GM23338 (cell line): Measurements from ENCODE around the gene ERI3. TPM values are rescaled to one million over a fixed set of nuclear protein-coding genes. Genes with fewer than 3 reads are reported as not detected.

ENCODE experiments used
- ATAC-seq: fragments of 200-7000 bp; cut with Tn5 transposase; 3 replicates; pipeline ENCODE4 v1.9.1; 2020
- DNase-seq: peaks from one replicate; pipeline ENCODE4 v3.0.0-alpha.2; 2015; ENCODE audit warnings: low spot score
- H2AFZ ChIP-seq: fragments of 200-600 bp; sonication (generic); 2 replicates; pipeline ENCODE4 v1.8.0; 2016; ENCODE audit warnings: antibody characterized with exemption, mild to moderate bottlenecking, moderate library complexity
- H3F3A ChIP-seq: fragments of 200-600 bp; sonication (generic); replicated peaks from 2 replicates; pipeline ENCODE4 v1.8.0; 2017; ENCODE audit warnings: antibody characterized with exemption, mixed run types, low read depth
- H3K27ac ChIP-seq: fragments of 200-600 bp; sonication (generic); 2 replicates; pipeline ENCODE4 v1.6.1; 2016; ENCODE audit warnings: low read depth
- H3K27me3 ChIP-seq: fragments of 200-600 bp; sonication (generic); 2 replicates; pipeline ENCODE4 v1.8.0; 2016; ENCODE audit warnings: mild to moderate bottlenecking, mixed run types, moderate library complexity; ENCODE audit not compliant: insufficient read depth
- H3K36me3 ChIP-seq: fragments of 200-600 bp; sonication (generic); 2 replicates; pipeline ENCODE4 v1.8.0; 2016; ENCODE audit warnings: mild to moderate bottlenecking; ENCODE audit not compliant: insufficient read depth
- H3K4me1 ChIP-seq: fragments of 200-600 bp; sonication (generic); 2 replicates; pipeline ENCODE4 v1.8.0; 2016; ENCODE audit warnings: mild to moderate bottlenecking, moderate library complexity; ENCODE audit not compliant: insufficient read depth
- H3K4me2 ChIP-seq: fragments of 200-600 bp; sonication (generic); 2 replicates; pipeline ENCODE4 v1.7.1; 2017; ENCODE audit warnings: mixed run types
- H3K4me3 ChIP-seq: fragments of 200-600 bp; sonication (generic); 2 replicates; pipeline ENCODE4 v1.6.1; 2016; ENCODE audit warnings: mixed run types
- H3K79me2 ChIP-seq: fragments of 200-600 bp; sonication (generic); replicated peaks from 2 replicates; pipeline ENCODE4 v1.8.0; 2017; ENCODE audit warnings: mild to moderate bottlenecking; ENCODE audit not compliant: insufficient read depth
- H3K9me2 ChIP-seq: fragments of 200-600 bp; sonication (generic); 2 replicates; pipeline ENCODE4 v1.8.0; 2017; ENCODE audit not compliant: insufficient read depth
- H4K20me1 ChIP-seq: fragments of 200-600 bp; sonication (generic); replicated peaks from 2 replicates; pipeline ENCODE4 v1.8.0; 2017; ENCODE audit warnings: mild to moderate bottlenecking; ENCODE audit not compliant: insufficient read depth
- H3K27ac Mint-ChIP-seq: 2 replicates; pipeline ENCODE4 v1.8.0; 2020; ENCODE audit warnings: inconsistent platforms, mild to moderate bottlenecking, moderate library complexity, mixed read lengths
- H3K27me3 Mint-ChIP-seq: 3 replicates; pipeline ENCODE4 v1.8.0; 2022; ENCODE audit warnings: low read depth, mild to moderate bottlenecking, moderate library complexity, mixed read lengths, inconsistent platforms; ENCODE audit not compliant: insufficient read depth, poor library complexity
- H3K36me3 Mint-ChIP-seq: 3 replicates; pipeline ENCODE4 v1.8.0; 2021; ENCODE audit warnings: low read depth, mild to moderate bottlenecking, inconsistent platforms, moderate library complexity, mixed read lengths
- H3K4me1 Mint-ChIP-seq: 3 replicates; pipeline ENCODE4 v1.8.0; 2020; ENCODE audit warnings: mild to moderate bottlenecking, inconsistent platforms, mixed read lengths
- H3K4me3 Mint-ChIP-seq: 3 replicates; pipeline ENCODE4 v1.8.0; 2021; ENCODE audit warnings: moderate library complexity, mild to moderate bottlenecking, inconsistent platforms, mixed read lengths
- H3K9me3 Mint-ChIP-seq: 3 replicates; pipeline ENCODE4 v1.8.0; 2020; ENCODE audit warnings: moderate library complexity, mild to moderate bottlenecking, inconsistent platforms, mixed read lengths
- CREB1 ChIP-seq: fragments of 250-450 bp; sonication (Bioruptor Pico); IDR thresholded peaks from 2 replicates; pipeline ENCODE4 v1.5.0; 2020; ENCODE audit warnings: low read depth, mild to moderate bottlenecking, moderate library complexity
- EZH2 ChIP-seq: fragments of 200-600 bp; sonication (generic); IDR thresholded peaks from one replicate; pipeline ENCODE4 v1.8.0; 2017; ENCODE audit warnings: antibody characterized with exemption, mild to moderate bottlenecking, low read depth; ENCODE audit not compliant: unreplicated experiment
- EZH2phosphoT487 ChIP-seq: fragments of 200-600 bp; sonication (generic); IDR thresholded peaks from one replicate; pipeline ENCODE4 v1.8.1; 2018; ENCODE audit warnings: antibody characterized with exemption; ENCODE audit not compliant: unreplicated experiment
- JUNB ChIP-seq: IDR thresholded peaks from one replicate; pipeline ENCODE4 v1.6.1; 2016; ENCODE audit warnings: antibody characterized with exemption; ENCODE audit not compliant: unreplicated experiment
- NANOG ChIP-seq: IDR thresholded peaks from 2 replicates; pipeline ENCODE4 v1.6.1; 2016; ENCODE audit warnings: antibody characterized with exemption, borderline replicate concordance
- POLR2AphosphoS5 ChIP-seq: IDR thresholded peaks from 2 replicates; pipeline ENCODE4 v1.6.1; 2016; ENCODE audit warnings: antibody characterized with exemption, low read depth
- ZNF114 ChIP-seq: fragments of 250-450 bp; sonication (Bioruptor Pico); IDR thresholded peaks from 2 replicates; pipeline ENCODE4 v1.5.0; 2020; ENCODE audit warnings: mild to moderate bottlenecking, moderate library complexity
- ZNF331 ChIP-seq: fragments of 250-450 bp; sonication (Bioruptor Pico); IDR thresholded peaks from 2 replicates; pipeline ENCODE4 v1.5.0; 2020; ENCODE audit warnings: low read depth, mild to moderate bottlenecking, moderate library complexity
- long read RNA-seq: library from polyadenylated mRNA; unstranded; transcript quantifications from one replicate; pipeline ENCODE4 v2.0.0, GENCODE V29; 2020; ENCODE audit not compliant: unreplicated experiment
- polyA plus RNA-seq: library from polyadenylated mRNA; unstranded; fragments of >200 nt; fragmentation: Nextera tagmentation; extraction: Ambion mirVana; gene quantifications from 2 replicates; pipeline ENCODE4 v1.2.1, GENCODE V29; 2016
- total RNA-seq: library from RNA; depleted of rRNA; stranded (reverse); fragments of >200 nt; shearing (Covaris generic); gene quantifications from 2 replicates; pipeline ENCODE4 v1.2.3, GENCODE V29; 2014; rRNA removed
- TF ChIP-seq, protein P1 (sequence below): IDR thresholded peaks from 2 replicates; pipeline ENCODE4 v1.6.1; 2016; ENCODE audit warnings: antibody characterized with exemption
- TF ChIP-seq, protein P2 (sequence below): IDR thresholded peaks from one replicate; pipeline ENCODE4 v1.6.1; 2018; ENCODE audit warnings: antibody characterized with exemption; ENCODE audit not compliant: unreplicated experiment

The ERI3 gene, protein sequence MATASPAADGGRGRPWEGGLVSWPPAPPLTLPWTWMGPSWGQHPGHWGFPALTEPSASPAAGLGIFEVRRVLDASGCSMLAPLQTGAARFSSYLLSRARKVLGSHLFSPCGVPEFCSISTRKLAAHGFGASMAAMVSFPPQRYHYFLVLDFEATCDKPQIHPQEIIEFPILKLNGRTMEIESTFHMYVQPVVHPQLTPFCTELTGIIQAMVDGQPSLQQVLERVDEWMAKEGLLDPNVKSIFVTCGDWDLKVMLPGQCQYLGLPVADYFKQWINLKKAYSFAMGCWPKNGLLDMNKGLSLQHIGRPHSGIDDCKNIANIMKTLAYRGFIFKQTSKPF
- total RNA-seq (70.1 and 92.5 TPM in 2 replicates), polyA plus RNA-seq (56.4 and 63.0 TPM in 2 replicates)
- long read RNA-seq, transcript ERI3-201 (9 exons, 1,684 nt) = major isoform, 26 of 91 reads
- long read RNA-seq, partial matches to known transcripts = 29 of 91 reads
- long read RNA-seq, other reads (novel, unspliced or antisense) = 36 of 91 reads

DNA sequence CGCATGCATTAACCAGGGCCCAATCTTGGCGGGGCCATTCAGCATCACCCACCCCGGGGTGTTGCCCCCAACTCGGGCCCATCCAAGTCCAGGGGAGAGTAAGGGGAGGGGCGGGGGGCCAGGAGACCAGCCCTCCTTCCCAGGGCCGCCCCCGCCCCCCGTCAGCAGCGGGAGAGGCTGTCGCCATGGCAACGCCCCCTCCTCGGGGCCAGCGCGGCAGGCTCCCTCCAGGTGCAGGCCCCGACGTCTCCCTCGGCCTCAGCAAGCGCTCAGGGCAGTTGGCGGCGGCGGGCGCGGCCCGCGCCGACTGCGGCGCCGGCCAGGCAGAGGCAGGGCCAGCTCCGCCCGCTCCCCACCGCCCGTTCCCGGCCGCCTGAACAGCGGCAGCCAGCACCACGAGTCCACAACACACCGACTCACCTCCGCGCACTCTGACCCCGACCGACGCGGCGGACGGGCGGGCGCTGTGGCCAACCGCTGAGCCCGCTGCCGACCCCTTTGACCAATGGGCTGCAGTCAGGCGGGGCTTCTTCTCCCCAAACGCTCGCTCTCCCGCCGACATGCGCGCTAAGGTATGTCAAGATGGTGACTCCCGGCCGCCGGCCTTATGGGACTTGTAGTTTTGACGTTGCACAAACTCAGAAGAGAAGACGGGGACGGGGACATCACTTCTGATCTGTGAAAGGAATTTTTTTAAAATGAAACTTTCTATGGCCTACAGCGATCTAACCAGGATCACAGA, at the start of gene ERI3:
Gene ERI3, minus strand, starts transcription at position 418 of the 742 bp plus-strand sequence. Its CDS starts 231 bp downstream, at position 187.
- peaks cover 45% of the 10 kb centered on the region for H3K4me1 Mint-ChIP-seq
- TF ChIP-seq POLR2AphosphoS5 = peak; percentile 69; the same call in 1 of the 2 replicates
- TF ChIP-seq EZH2 = no peak
- peak; percentile 95 for TF ChIP-seq CREB1 (CRISPR knock-in tag)
- TF ChIP-seq, protein P1, sequence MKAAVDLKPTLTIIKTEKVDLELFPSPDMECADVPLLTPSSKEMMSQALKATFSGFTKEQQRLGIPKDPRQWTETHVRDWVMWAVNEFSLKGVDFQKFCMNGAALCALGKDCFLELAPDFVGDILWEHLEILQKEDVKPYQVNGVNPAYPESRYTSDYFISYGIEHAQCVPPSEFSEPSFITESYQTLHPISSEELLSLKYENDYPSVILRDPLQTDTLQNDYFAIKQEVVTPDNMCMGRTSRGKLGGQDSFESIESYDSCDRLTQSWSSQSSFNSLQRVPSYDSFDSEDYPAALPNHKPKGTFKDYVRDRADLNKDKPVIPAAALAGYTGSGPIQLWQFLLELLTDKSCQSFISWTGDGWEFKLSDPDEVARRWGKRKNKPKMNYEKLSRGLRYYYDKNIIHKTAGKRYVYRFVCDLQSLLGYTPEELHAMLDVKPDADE = peak; percentile 89
- peaks cover 32% of the 10 kb centered on the region for H3K4me1 ChIP-seq

DNA sequence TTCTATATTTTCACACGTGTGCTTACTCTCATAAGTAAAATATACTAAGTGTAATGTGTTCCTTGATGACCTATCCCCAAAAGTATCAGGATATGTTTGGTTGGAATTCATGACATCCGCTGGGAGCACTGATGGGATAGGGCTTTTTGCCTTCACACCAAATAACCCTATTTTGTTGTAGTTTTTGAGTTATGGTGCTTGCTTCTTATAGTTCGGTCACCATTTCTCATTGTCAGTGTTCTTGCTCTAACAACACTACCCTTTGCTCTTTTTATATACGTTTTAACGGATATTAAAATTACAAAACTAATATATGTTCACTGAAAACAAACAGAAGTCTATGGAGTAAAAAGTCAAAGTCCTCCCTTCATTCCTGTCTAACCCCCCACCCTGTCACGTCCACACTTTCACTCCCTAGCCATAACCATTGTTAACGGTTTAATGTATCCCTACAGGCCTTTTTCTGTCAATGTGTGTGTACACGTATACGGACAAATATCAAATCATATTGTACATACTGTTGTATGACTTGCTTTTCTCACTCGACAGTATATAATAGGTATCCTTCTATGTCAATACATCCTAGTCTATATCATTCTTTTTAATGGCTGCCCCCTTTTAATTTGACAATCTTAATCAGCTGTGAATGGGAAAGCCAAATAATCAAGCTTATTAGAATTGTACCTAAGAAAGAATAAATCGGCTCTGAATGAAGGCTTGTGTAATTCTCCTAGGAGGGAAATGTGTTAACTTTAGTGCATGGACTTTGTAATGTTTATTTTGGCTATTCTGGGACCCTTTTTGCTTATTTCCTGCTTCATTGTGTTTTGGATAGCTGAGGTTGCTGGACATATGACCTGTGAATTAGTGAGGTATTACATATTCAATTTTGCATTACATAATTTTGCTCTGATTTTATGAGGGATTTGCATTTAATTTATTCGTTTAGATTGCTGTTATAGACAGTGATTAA, 46.5 kb upstream of the ERI3 start:
- H3K4me1 Mint-ChIP-seq = no peaks in the 10 kb centered on the region
- peaks cover 18% of the 10 kb centered on the region for H3K27me3 Mint-ChIP-seq
- peaks cover 10% of the 10 kb centered on the region; the same call in 1 of the 2 replicates for H3F3A ChIP-seq
- H3K4me3 ChIP-seq = no peak overlapping the region
- H3K9me3 Mint-ChIP-seq = no peaks in the 10 kb centered on the region
- ATAC-seq (no peak), DNase-seq (no peak)
- H3K27me3 ChIP-seq = peaks cover 4% of the 10 kb centered on the region
- no peak overlapping the region for H3K4me3 Mint-ChIP-seq
- 0 out of 2 replicates have a peak, but pooled peaks cover 4% of the 10 kb centered on the region for H3K79me2 ChIP-seq
- H3K9me2 ChIP-seq = no peaks in the 10 kb centered on the region
- no peaks in the 10 kb centered on the region for H3K36me3 ChIP-seq
- H4K20me1 ChIP-seq = no peaks in the 10 kb centered on the region
- no peak overlapping the region for H3K27ac Mint-ChIP-seq
- H3K4me2 ChIP-seq = no peak overlapping the region
- H3K4me1 ChIP-seq = peaks cover 7% of the 10 kb centered on the region; the same call in 1 of the 2 replicates
- no peaks in the 10 kb centered on the region for H3K36me3 Mint-ChIP-seq
- TF ChIP-seq JUNB (no peak), EZH2phosphoT487 (no peak), ZNF114 (CRISPR knock-in tag) (no peak), ZNF331 (CRISPR knock-in tag) (no peak), NANOG (no peak), CREB1 (CRISPR knock-in tag) (no peak), EZH2 (no peak)
- TF ChIP-seq, protein P2, sequence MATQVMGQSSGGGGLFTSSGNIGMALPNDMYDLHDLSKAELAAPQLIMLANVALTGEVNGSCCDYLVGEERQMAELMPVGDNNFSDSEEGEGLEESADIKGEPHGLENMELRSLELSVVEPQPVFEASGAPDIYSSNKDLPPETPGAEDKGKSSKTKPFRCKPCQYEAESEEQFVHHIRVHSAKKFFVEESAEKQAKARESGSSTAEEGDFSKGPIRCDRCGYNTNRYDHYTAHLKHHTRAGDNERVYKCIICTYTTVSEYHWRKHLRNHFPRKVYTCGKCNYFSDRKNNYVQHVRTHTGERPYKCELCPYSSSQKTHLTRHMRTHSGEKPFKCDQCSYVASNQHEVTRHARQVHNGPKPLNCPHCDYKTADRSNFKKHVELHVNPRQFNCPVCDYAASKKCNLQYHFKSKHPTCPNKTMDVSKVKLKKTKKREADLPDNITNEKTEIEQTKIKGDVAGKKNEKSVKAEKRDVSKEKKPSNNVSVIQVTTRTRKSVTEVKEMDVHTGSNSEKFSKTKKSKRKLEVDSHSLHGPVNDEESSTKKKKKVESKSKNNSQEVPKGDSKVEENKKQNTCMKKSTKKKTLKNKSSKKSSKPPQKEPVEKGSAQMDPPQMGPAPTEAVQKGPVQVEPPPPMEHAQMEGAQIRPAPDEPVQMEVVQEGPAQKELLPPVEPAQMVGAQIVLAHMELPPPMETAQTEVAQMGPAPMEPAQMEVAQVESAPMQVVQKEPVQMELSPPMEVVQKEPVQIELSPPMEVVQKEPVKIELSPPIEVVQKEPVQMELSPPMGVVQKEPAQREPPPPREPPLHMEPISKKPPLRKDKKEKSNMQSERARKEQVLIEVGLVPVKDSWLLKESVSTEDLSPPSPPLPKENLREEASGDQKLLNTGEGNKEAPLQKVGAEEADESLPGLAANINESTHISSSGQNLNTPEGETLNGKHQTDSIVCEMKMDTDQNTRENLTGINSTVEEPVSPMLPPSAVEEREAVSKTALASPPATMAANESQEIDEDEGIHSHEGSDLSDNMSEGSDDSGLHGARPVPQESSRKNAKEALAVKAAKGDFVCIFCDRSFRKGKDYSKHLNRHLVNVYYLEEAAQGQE = no peak
- no peak overlapping the region for H3K27ac ChIP-seq
- no peak overlapping the region for H2AFZ ChIP-seq

More for the DNA sequence above, at the start of gene ERI3:
- Histone ChIP-seq H3K27me3 (no peaks in the 10 kb centered on the region), H2AFZ (peak within 1 kb of the TSS; percentile 99), H3F3A (0 out of 2 replicates have a peak, but pooled peaks cover under 1% of the 10 kb centered on the region), H3K79me2 (peaks cover 47% of the 10 kb centered on the region), H3K27ac (peak within 1 kb of the TSS; percentile 63), H3K36me3 (no peaks in the 10 kb centered on the region), H3K9me2 (no peaks in the 10 kb centered on the region), H3K4me2 (peak within 1 kb of the TSS; percentile 99), H3K4me3 (peak within 1 kb of the TSS; percentile 98), H4K20me1 (peaks cover 34% of the 10 kb centered on the region)
- no peaks in the 10 kb centered on the region for H3K9me3 Mint-ChIP-seq
- H3K4me3 Mint-ChIP-seq = peak within 1 kb of the TSS; percentile 88
- peaks cover 4% of the 10 kb centered on the region for H3K27me3 Mint-ChIP-seq
- DNase-seq (peak; percentile 99), ATAC-seq (peak; percentile 97)
- H3K27ac Mint-ChIP-seq = peak within 1 kb of the TSS; percentile 92
- 0 out of 3 replicates have a peak, but pooled peaks cover 2% of the 10 kb centered on the region for H3K36me3 Mint-ChIP-seq
